Uterus (tissue), 2 donors: Measurements from ENCODE around the gene MAP3K10.

ENCODE experiments used
- POLR2A ChIP-seq, 2 donors: fragments of 450-650 bp; IDR thresholded peaks; one replicate each; pipeline ENCODE4 v1.6.1; 2016; ENCODE audit warnings: antibody characterized with exemption in 2 of 2, mild to moderate bottlenecking in 1 of 2, moderate library complexity in 1 of 2
- TF ChIP-seq, protein P1 (sequence below), 4 experiments: fragments of 200-600 bp in 2 of 4; fragments of 450-650 bp in 2 of 4; sonication (generic) in 2 of 4; IDR thresholded peaks; one replicate each; pipeline ENCODE4 v1.5.1; 2016 to 2019; ENCODE audit warnings: antibody characterized with exemption in 4 of 4, mild to moderate bottlenecking in 2 of 4, moderate library complexity in 1 of 4

DNA sequence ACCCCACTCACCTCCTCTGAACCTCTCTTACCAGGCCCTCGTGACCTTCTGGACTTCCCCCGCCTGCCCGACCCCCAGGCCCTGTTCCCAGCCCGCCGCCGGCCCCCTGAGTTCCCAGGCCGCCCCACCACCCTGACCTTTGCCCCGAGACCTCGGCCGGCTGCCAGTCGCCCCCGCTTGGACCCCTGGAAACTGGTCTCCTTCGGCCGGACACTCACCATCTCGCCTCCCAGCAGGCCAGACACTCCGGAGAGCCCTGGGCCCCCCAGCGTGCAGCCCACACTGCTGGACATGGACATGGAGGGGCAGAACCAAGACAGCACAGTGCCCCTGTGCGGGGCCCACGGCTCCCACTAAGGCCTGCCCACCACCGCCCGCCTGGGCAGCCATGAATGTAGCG lies 23.7 kb downstream of the MAP3K10 start:
- TF ChIP-seq, protein P1, sequence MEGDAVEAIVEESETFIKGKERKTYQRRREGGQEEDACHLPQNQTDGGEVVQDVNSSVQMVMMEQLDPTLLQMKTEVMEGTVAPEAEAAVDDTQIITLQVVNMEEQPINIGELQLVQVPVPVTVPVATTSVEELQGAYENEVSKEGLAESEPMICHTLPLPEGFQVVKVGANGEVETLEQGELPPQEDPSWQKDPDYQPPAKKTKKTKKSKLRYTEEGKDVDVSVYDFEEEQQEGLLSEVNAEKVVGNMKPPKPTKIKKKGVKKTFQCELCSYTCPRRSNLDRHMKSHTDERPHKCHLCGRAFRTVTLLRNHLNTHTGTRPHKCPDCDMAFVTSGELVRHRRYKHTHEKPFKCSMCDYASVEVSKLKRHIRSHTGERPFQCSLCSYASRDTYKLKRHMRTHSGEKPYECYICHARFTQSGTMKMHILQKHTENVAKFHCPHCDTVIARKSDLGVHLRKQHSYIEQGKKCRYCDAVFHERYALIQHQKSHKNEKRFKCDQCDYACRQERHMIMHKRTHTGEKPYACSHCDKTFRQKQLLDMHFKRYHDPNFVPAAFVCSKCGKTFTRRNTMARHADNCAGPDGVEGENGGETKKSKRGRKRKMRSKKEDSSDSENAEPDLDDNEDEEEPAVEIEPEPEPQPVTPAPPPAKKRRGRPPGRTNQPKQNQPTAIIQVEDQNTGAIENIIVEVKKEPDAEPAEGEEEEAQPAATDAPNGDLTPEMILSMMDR (IDR thresholded peaks at IDR 0.05), result no peak
- no peak for TF ChIP-seq POLR2A (IDR thresholded peaks at IDR 0.05)
